H7 (cell line): Measurements from ENCODE around the gene TSPAN8. TPM values are rescaled to one million over a fixed set of nuclear protein-coding genes. Genes with fewer than 3 reads are reported as not detected.

Experiments used
- total RNA-seq: library from RNA; depleted of rRNA; stranded (reverse); fragments of >200 nt; shearing (Covaris generic); gene quantifications from 2 replicates; pipeline ENCODE4 v1.2.3, GENCODE V29; 2014; rRNA removed

The TSPAN8 gene
- total RNA-seq, 1 experiment from 2014 or later, result not detected

Other genes with a start within 250 kb of the TSPAN8 start
- gene PTPRR, start 237.3 kb downstream of the TSPAN8 start, total RNA-seq, result 0.59 and 0.85 TPM in 2 replicates